OCI-LY7 (cell line): ENCODE measurements around the gene COL23A1. TPM values are rescaled to one million over a fixed set of nuclear protein-coding genes. Genes with fewer than 3 reads are reported as not detected.

ENCODE experiments used
- BruUV-seq: library from RNA; stranded (reverse); fragments of 400-500 nt; replicated peaks from 2 replicates; lab custom pipeline; 2021; lab: Mats Ljungman, UMichigan
- CTCF ChIA-PET: fragments of 300-600 bp; sonication (Branson Sonifier 250); formaldehyde crosslinking; loops from one replicate; lab custom pipeline; 2022; ENCODE audit warnings: antibody characterized with exemption; ENCODE audit not compliant: unreplicated experiment; lab: Charles Lee
- POLR2A ChIA-PET: fragments of 300-600 bp; sonication (Branson Sonifier 250); formaldehyde crosslinking; loops from one replicate; lab custom pipeline; 2022; ENCODE audit warnings: antibody characterized with exemption; lab: Charles Lee
- DNase-seq: peaks from one replicate; pipeline ENCODE4 v3.0.0-alpha.2; 2015; ENCODE audit warnings: low spot score
- H2AFZ ChIP-seq: fragments of 200-600 bp; sonication (generic), shearing (Covaris generic); 2 replicates; pipeline ENCODE4 v1.6.1; 2014; ENCODE audit warnings: mild to moderate bottlenecking, antibody characterized with exemption, low read length, moderate library complexity
- H3K27ac ChIP-seq: fragments of 200-600 bp; sonication (generic); 2 replicates; pipeline ENCODE4 v1.5.1; 2014; ENCODE audit warnings: mixed run types, low read depth, mild to moderate bottlenecking, moderate library complexity, low read length, inconsistent platforms; ENCODE audit not compliant: poor library complexity, severe bottlenecking
- H3K36me3 ChIP-seq: fragments of 200-600 bp; sonication (generic); 2 replicates; pipeline ENCODE4 v1.6.1; 2014; ENCODE audit warnings: mild to moderate bottlenecking, antibody characterized with exemption, low read length, moderate library complexity, mixed read lengths; ENCODE audit not compliant: insufficient read depth
- H3K4me1 ChIP-seq: fragments of 200-600 bp; sonication (generic); 2 replicates; pipeline ENCODE4 v1.5.1; 2014; ENCODE audit warnings: mild to moderate bottlenecking, low read length; ENCODE audit not compliant: insufficient read depth, poor library complexity, severe bottlenecking
- H3K4me2 ChIP-seq: fragments of 200-600 bp; sonication (generic); 2 replicates; pipeline ENCODE4 v1.6.1; 2014; ENCODE audit warnings: mild to moderate bottlenecking, low read length
- H3K4me3 ChIP-seq: fragments of 200-600 bp; sonication (generic); 2 replicates; pipeline ENCODE4 v1.5.1; 2014; ENCODE audit warnings: mild to moderate bottlenecking, low read depth, low read length; ENCODE audit not compliant: poor library complexity, severe bottlenecking
- H3K79me2 ChIP-seq: fragments of 200-600 bp; sonication (generic); 2 replicates; pipeline ENCODE4 v1.6.1; 2016; ENCODE audit warnings: low read depth, mild to moderate bottlenecking, low read length, moderate library complexity, mixed read lengths; ENCODE audit not compliant: insufficient read depth
- H3K9me2 ChIP-seq: fragments of 200-600 bp; sonication (generic); 2 replicates; pipeline ENCODE4 v1.6.1; 2016; ENCODE audit warnings: mild to moderate bottlenecking, low read length, mixed read lengths; ENCODE audit not compliant: insufficient read depth
- H3K9me3 ChIP-seq: fragments of 200-600 bp; sonication (generic); 2 replicates; pipeline ENCODE4 v1.6.1; 2014; ENCODE audit warnings: mild to moderate bottlenecking, mixed run types, low read length, mixed read lengths
- H4K20me1 ChIP-seq: fragments of 200-600 bp; sonication (generic); 2 replicates; pipeline ENCODE4 v1.6.1; 2014; ENCODE audit warnings: mild to moderate bottlenecking, antibody characterized with exemption, low read length, moderate library complexity, mixed read lengths; ENCODE audit not compliant: insufficient read depth
- CTCF ChIP-seq: fragments of 200-600 bp; sonication (generic); conservative IDR thresholded peaks from 2 replicates; pipeline ENCODE4 v1.5.1; 2014; ENCODE audit warnings: mild to moderate bottlenecking, antibody characterized with exemption, low read length, moderate library complexity, mixed read lengths
- EZH2phosphoT487 ChIP-seq: fragments of 200-600 bp; sonication (generic); IDR thresholded peaks from 2 replicates; pipeline ENCODE4 v1.6.1; 2018; ENCODE audit warnings: low read depth, borderline replicate concordance, mild to moderate bottlenecking, mixed run types, antibody characterized with exemption, low read length, moderate library complexity, mixed read lengths
- intact Hi-C: fragments of 100-400 bp; cut with micrococcal nuclease; formaldehyde crosslinking; loops from one replicate; pipeline ENCODE4 v1.10.0; 2022; ENCODE audit not compliant: unreplicated experiment
- total RNA-seq, 2 experiments: library from RNA; depleted of rRNA in 1 of 2; stranded (reverse); fragments of >200 nt in 1 of 2; shearing (Covaris generic) in 1 of 2; gene quantifications; 2 replicates each; pipeline ENCODE4 v1.2.3, GENCODE V29; 2014 to 2022

The COL23A1 gene
- total RNA-seq, 2 experiments from 2014 or later, result 0.53 TPM; not detected in 1

- ChIA-PET POLR2A (no interaction called here), CTCF (interaction anchor here (0.5 kb wide), 2 partner anchors 74 to 1155 kb away, joined by 3 to 5 read pairs; no protein-coding TSS in a partner anchor)
- Histone ChIP-seq H3K36me3 (no peaks in the 10 kb centered on the region), H3K4me3 (no peak overlapping the region), H3K27ac (no peak overlapping the region), H2AFZ (no peak overlapping the region), H3K9me3 (no peaks in the 10 kb centered on the region), H3K4me2 (no peak overlapping the region), H4K20me1 (no peaks in the 10 kb centered on the region), H3K9me2 (no peaks in the 10 kb centered on the region), H3K4me1 (no peaks in the 10 kb centered on the region), H3K79me2 (no peaks in the 10 kb centered on the region)
- BruUV-seq, result no TSS peak
- intact Hi-C loops, result no loop called here
- DNase-seq, result no peak
- TF ChIP-seq CTCF (no peak), EZH2phosphoT487 (no peak)
These were observed 312.3 kb downstream of the COL23A1 start for GRCh38 chr5:178277866-178278265.

GRCh38 chr5:178277346-178277745, 312.8 kb downstream of the COL23A1 start:
- POLR2A ChIA-PET, result no interaction called here

More at GRCh38 chr5:178277346-178277745, 312.8 kb downstream of the COL23A1 start:
- no peaks in the 10 kb centered on the region for H3K9me3 ChIP-seq
- DNase-seq, result no peak
- no peaks in the 10 kb centered on the region for H3K4me1 ChIP-seq
- H3K27ac ChIP-seq, result no peak overlapping the region
- CTCF ChIA-PET, result no interaction called here
- no peaks in the 10 kb centered on the region for H3K9me2 ChIP-seq
- H3K36me3 ChIP-seq, result no peaks in the 10 kb centered on the region
- no peak overlapping the region for H3K4me2 ChIP-seq
- no peak overlapping the region for H2AFZ ChIP-seq
- no peak for TF ChIP-seq EZH2phosphoT487
- TF ChIP-seq CTCF, result no peak
- no peaks in the 10 kb centered on the region for H4K20me1 ChIP-seq
- no peaks in the 10 kb centered on the region for H3K79me2 ChIP-seq
- H3K4me3 ChIP-seq, result no peak overlapping the region
- intact Hi-C loops, result no loop called here
- no TSS peak for BruUV-seq
